Epithelial cell of esophagus (primary cell): Measurements from ENCODE around the gene FEZF1.

Experiments
- DNase-seq: peaks from one replicate; pipeline ENCODE4 v3.0.0; 2010; ENCODE audit warnings: low read depth
- H3K4me3 ChIP-seq: 2 replicates; pipeline ENCODE4 v1.5.1; 2011; ENCODE audit warnings: mild to moderate bottlenecking, low read length, control low read depth
- CTCF ChIP-seq: IDR thresholded peaks from 2 replicates; pipeline ENCODE4 v1.5.1; 2011; ENCODE audit warnings: low read depth, mild to moderate bottlenecking, low read length, control low read depth, inconsistent platforms; ENCODE audit not compliant: insufficient read depth; ENCODE audit errors: missing control alignments

Gene FEZF1

GRCh38 chr7:122339145-122339904, 34.8 kb upstream of the FEZF1 start:
- DNase-seq = no peak
- H3K4me3 ChIP-seq = no peak overlapping the region
- no peak for TF ChIP-seq CTCF

GRCh38 chr7:122337011-122337410, 32.5 kb upstream of the FEZF1 start:
- no peak for TF ChIP-seq CTCF
- DNase-seq = no peak
- no peak overlapping the region for H3K4me3 ChIP-seq

- no peak for TF ChIP-seq CTCF
- no peak overlapping the region for H3K4me3 ChIP-seq
- DNase-seq = no peak
These were observed 24.7 kb upstream of the FEZF1 start for GRCh38 chr7:122329145-122329802.

- TF ChIP-seq CTCF = no peak
- DNase-seq = no peak
- H3K4me3 ChIP-seq = no peak overlapping the region
These were observed 23.4 kb upstream of the FEZF1 start for GRCh38 chr7:122327969-122328368.

GRCh38 chr7:122316467-122317388, 12.2 kb upstream of the FEZF1 start:
- H3K4me3 ChIP-seq = no peak overlapping the region
- no peak for TF ChIP-seq CTCF

GRCh38 chr7:122315507-122316466, 11.2 kb upstream of the FEZF1 start:
- DNase-seq = no peak
- no peak overlapping the region for H3K4me3 ChIP-seq
- TF ChIP-seq CTCF = no peak

More at GRCh38 chr7:122316467-122317388, 12.2 kb upstream of the FEZF1 start:
- no peak for DNase-seq
